ENCODE results near the gene NIFK.
"Not testable (repeated sequence)": the region's sequence is repeated elsewhere in the genome, so short reads cannot be mapped to it uniquely, and the experiment has no call there.

NIFK gene

DNA sequence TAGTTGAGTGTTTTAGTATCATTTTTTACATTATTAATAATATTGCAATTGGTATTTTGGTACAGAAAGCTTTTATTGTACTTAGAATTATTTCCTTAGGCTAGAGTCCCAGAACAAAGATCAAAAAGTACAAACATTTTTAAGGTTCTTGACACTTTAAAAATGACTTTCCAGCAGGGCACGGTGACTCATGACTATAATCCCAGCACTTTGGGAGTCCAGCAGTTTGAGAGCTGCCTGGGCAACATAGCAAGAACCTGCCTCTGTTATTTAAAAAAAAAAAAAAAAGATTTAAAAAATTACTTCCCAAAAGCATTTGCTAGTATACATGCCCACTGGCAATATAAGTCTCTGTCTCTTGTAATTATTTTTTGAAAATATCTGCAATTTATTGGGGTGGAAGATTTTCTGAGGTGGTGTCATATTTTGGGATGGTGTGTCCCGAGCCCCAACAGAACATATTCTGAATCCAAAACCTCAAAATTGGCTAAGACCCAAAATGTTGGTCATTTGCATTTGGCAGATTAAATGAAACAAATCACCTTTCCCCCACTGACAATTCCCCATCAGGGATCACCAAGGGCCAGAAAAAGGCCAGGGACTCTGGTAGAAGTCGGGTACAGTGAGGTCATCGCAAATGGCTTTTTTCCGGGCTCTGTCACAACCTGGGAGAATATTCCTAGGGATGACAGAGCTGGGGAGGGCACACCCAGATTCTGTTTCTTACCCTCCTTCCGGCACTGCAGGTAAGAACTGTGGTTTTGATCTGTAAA is 42.1 kb downstream of the NIFK start:
- DNase-seq (ENCODE audit: low read depth in 3 of 3): no peak

GRCh38 chr2:121690572-121690971 is 46.1 kb downstream of the NIFK start:
- not testable (repeated sequence) for DNase-seq (ENCODE audit: low read depth in 3 of 3)

DNA sequence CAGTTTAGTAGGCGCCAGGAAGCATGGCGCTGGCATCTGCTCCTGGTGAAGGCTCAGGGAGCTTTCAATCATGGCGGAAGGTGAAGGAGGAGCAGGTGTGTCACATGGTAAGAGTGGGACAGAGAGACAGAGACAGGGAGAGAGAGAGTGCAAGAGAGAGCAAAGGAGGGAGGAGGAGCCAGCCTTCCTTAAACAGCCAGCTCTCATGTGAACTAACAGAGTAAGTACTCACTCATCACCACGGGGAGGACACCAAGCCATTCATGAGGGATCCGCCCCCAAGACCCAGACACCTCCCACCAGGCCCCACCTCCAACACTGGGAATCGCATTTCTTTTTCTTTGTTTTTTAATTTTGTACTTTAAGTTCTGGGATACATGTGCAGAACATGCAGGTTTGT is 46.6 kb downstream of the NIFK start:
- DNase-seq (ENCODE audit: low read depth in 3 of 3): no peak

GRCh38 chr2:121689356-121689755 is 47.3 kb downstream of the NIFK start:
- no peak for DNase-seq (ENCODE audit: low read depth in 3 of 3)

DNA sequence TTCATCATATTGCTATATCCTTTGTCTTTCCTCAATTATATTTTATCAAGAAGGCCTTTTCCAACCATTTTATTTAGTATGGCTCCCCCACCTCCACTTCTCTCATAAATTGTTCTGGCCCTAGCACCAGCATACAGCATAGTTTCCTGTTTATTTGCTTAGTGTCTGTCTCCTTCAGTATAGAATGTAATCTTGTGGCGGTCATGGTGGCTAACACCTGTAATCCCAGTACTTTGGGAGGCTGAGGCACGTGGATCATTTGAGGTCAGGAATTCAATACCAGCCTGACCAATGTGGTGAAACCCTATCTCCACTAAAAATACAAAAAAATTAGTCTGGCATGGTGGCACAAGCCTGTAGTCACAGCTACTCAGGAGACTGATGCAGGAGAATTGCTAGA is 47.9 kb downstream of the NIFK start:
- no peak for DNase-seq (ENCODE audit: low read depth in 3 of 3)

GRCh38 chr2:121686902-121687301 is 49.8 kb downstream of the NIFK start:
- DNase-seq (ENCODE audit: low read depth in 3 of 3): no peak

DNA sequence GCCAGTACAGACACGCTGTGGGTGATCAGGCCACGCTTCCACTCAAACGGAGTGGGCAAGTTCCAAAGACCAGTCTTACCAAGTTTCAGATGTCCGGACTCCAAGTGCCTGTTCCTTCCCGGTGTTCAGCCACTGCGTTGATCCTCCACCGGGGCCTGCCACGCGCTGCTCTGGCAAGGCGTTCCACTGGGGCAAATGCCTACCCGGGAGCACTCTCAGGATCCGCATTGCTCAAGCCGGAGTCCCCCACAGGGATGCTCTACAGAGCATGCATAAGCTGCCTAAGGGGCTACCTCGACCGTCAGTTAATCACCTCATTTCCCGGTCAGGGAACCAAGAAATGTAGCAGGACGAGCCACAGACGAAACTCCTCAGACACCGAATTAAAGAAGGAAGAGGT is 50.5 kb downstream of the NIFK start:
- no peak for DNase-seq (ENCODE audit: low read depth in 3 of 3)

GRCh38 chr2:121682396-121683298 is 54.0 kb downstream of the NIFK start:
- DNase-seq (ENCODE audit: low read depth in 3 of 3): no peak

GRCh38 chr2:121677855-121678254 is 58.8 kb downstream of the NIFK start:
- DNase-seq (ENCODE audit: low read depth in 3 of 3): no peak
